ENCODE measurements around the gene SMURF2. TPM values are rescaled to one million over a fixed set of nuclear protein-coding genes. Genes with fewer than 3 reads are reported as not detected.

The SMURF2 gene
- total RNA-seq, 1 experiment from 2014 or later, result 127 TPM

- TF ChIP-seq ZBTB33 (IDR thresholded peaks at IDR 0.05; ENCODE audit: extremely low read depth, insufficient replicate concordance, low read length) (no peak), EZH2 (IDR thresholded peaks at IDR 0.05) (no peak)
Observed at GRCh38 chr17:64527914-64528313, 134.2 kb downstream of the SMURF2 start (continued).

GRCh38 chr17:64520359-64520758 lies 141.7 kb downstream of the SMURF2 start:
- Histone ChIP-seq H3K36me3 (ENCODE audit: control insufficient read depth in 1 of 2, insufficient read depth in 2 of 2, low read length in 2 of 2) (peaks cover 73 to 75% of the 10 kb centered on the region in 2 experiments; a peak in 3 of 4 replicates), H3K9ac (ENCODE audit: low read length) (no peak overlapping the region)

More at GRCh38 chr17:64520359-64520758, 141.7 kb downstream of the SMURF2 start:
- H3K27me3 ChIP-seq (ENCODE audit: insufficient read depth, low read length), result no peaks in the 10 kb centered on the region
- no peak overlapping the region for H3K4me2 ChIP-seq (ENCODE audit: low read length)
- H3K9me3 ChIP-seq (ENCODE audit: control insufficient read depth in 1 of 2, insufficient read depth in 1 of 2, low read depth in 1 of 2, low read length in 2 of 2), result no peaks in the 10 kb centered on the region
- no TSS peak for BruUV-seq (replicated peaks)
- TF ChIP-seq REST (IDR thresholded peaks at IDR 0.05; ENCODE audit: low read depth), result no peak
- TF ChIP-seq SRF (IDR thresholded peaks at IDR 0.05; ENCODE audit: low read depth), result no peak
- TF ChIP-seq CBX3 (IDR thresholded peaks at IDR 0.05; ENCODE audit: low read depth), result no peak
- TF ChIP-seq ZFX (IDR thresholded peaks at IDR 0.05), result no peak
- no peak for TF ChIP-seq SIN3A (IDR thresholded peaks at IDR 0.05; ENCODE audit: low read depth)
- TF ChIP-seq JUND (IDR thresholded peaks at IDR 0.05), result no peak
- TF ChIP-seq POLR2AphosphoS5 (IDR thresholded peaks at IDR 0.05; ENCODE audit: low read depth, low read length), result no peak
- no peak for TF ChIP-seq ATF3 (IDR thresholded peaks at IDR 0.05)
- DNase-seq (ENCODE audit: low read depth, low spot score), result no peak
- no peaks in the 10 kb centered on the region for H3K4me1 ChIP-seq (ENCODE audit: control insufficient read depth in 1 of 2, insufficient read depth in 2 of 2, low read length in 2 of 2)
- H3K4me3 ChIP-seq (replicated peaks in 1 of 2; ENCODE audit: low read depth in 1 of 2, low read length in 2 of 2), result no peak overlapping the region
- RAD21 ChIA-PET (ENCODE audit: low non-redundant PET in 1 of 2, low total read pairs in 2 of 2, uncharacterized antibody in 2 of 2, unreplicated experiment in 2 of 2), result no interaction called here
- intact Hi-C loops (cut with micrococcal nuclease), result no loop called here
- H3K9me2 ChIP-seq (ENCODE audit: insufficient read depth), result no peaks in the 10 kb centered on the region
- CTCF ChIA-PET, result interaction anchor here (0.9 kb wide), 2 partner anchors 13 to 29 kb away, joined by 3 read pairs; no protein-coding TSS in a partner anchor
- no peak for ATAC-seq
- H2AFZ ChIP-seq (ENCODE audit: low read depth, low read length, poor library complexity, severe bottlenecking), result no peak overlapping the region
- peaks cover 63% of the 10 kb centered on the region for H3K79me2 ChIP-seq (ENCODE audit: insufficient read depth, low read length)
- POLR2A ChIA-PET, result interaction anchor here (0.8 to 1.2 kb wide), 2 partner anchors 11 to 14 kb away, joined by 3 read pairs; partner anchors contain the start of gene CEP95
- no peaks in the 10 kb centered on the region for H4K20me1 ChIP-seq (ENCODE audit: insufficient read depth)
- H3K27ac ChIP-seq (ENCODE audit: low read depth, low read length), result no peak overlapping the region

Data from HCT116 (cell line).